Nephron (organoid): ENCODE data around the gene EEF1E1.
"Not testable (repeated sequence)": the region's sequence is repeated elsewhere in the genome, so short reads cannot be mapped to it uniquely, and the experiment has no call there.

Source experiments
- H3K27ac Mint-ChIP-seq, 3 experiments: 2 replicates each; pipeline ENCODE4 v1.8.0; 2020; ENCODE audit warnings: mixed read lengths in 3 of 3, mild to moderate bottlenecking in 2 of 3, moderate library complexity in 1 of 3
- H3K27me3 Mint-ChIP-seq: 2 replicates; pipeline ENCODE4 v1.8.0; 2021; ENCODE audit warnings: low read depth, mild to moderate bottlenecking, moderate library complexity, mixed read lengths
- H3K36me3 Mint-ChIP-seq: 2 replicates; pipeline ENCODE4 v1.8.0; 2020; ENCODE audit warnings: low read depth, mixed read lengths
- H3K4me1 Mint-ChIP-seq: 2 replicates; pipeline ENCODE4 v1.8.0; 2020; ENCODE audit warnings: mixed read lengths
- H3K4me3 Mint-ChIP-seq, 3 experiments: 2 replicates each; pipeline ENCODE4 v1.8.0; 2020; ENCODE audit warnings: mild to moderate bottlenecking in 3 of 3, mixed read lengths in 3 of 3, moderate library complexity in 2 of 3
- H3K9me3 Mint-ChIP-seq: 2 replicates; pipeline ENCODE4 v1.8.0; 2020; ENCODE audit warnings: mixed read lengths
- TF ChIP-seq, protein P1 (sequence below), 3 experiments: fragments of 200-600 bp; sonication (generic); IDR thresholded peaks; one replicate each; pipeline ENCODE4 v1.5.0; 2021; ENCODE audit warnings: antibody characterized with exemption in 3 of 3; ENCODE audit not compliant: unreplicated experiment in 3 of 3

Gene EEF1E1

DNA sequence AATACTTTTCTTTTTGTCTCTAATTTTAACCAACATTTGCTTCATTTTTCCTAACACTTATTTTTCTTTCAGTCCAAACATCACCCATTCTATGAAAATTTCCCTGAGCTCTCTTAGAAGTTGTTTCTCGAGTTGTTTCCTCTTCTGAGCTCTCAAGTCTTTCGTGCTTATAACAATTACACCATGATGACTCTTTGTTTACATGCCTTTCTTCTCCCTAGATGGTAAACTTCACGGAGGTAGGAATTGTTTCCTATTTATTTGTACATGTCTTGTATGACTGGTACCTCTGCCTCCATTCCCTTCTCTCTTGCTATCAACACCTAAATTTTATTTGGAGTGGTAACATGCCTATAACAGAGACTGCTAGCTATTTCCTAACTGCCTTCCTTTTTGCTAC lies 44.6 kb downstream of the EEF1E1 start:
- Mint-ChIP-seq H3K36me3 (peaks cover 35% of the 10 kb centered on the region), H3K9me3 (no peaks in the 10 kb centered on the region), H3K27me3 (no peaks in the 10 kb centered on the region), H3K4me3 (no peak overlapping the region), H3K4me1 (peaks cover 5% of the 10 kb centered on the region), H3K27ac (no peak overlapping the region)
- TF ChIP-seq, protein P1, sequence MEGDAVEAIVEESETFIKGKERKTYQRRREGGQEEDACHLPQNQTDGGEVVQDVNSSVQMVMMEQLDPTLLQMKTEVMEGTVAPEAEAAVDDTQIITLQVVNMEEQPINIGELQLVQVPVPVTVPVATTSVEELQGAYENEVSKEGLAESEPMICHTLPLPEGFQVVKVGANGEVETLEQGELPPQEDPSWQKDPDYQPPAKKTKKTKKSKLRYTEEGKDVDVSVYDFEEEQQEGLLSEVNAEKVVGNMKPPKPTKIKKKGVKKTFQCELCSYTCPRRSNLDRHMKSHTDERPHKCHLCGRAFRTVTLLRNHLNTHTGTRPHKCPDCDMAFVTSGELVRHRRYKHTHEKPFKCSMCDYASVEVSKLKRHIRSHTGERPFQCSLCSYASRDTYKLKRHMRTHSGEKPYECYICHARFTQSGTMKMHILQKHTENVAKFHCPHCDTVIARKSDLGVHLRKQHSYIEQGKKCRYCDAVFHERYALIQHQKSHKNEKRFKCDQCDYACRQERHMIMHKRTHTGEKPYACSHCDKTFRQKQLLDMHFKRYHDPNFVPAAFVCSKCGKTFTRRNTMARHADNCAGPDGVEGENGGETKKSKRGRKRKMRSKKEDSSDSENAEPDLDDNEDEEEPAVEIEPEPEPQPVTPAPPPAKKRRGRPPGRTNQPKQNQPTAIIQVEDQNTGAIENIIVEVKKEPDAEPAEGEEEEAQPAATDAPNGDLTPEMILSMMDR (IDR thresholded peaks at IDR 0.05; ENCODE audit: unreplicated experiment in 3 of 3), result no peak

DNA sequence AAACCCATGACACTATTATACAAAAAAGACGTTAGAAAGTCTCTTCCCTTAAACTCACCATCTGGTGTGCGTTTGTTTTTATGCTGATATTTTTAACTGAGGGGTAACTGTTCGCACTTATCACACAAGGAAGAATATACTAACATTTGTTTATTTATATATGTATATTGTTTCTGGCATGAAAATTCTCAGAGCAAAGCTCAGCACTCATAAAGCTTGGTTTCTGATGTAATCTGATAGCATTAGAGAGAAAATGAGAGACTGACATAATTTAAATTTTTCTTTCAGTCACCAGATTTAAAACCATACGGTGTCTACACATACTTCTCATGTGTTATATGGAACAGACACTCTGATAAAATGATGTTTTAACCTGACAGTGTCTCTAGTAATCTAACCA lies 45.1 kb downstream of the EEF1E1 start:
- Mint-ChIP-seq H3K27me3 (no peaks in the 10 kb centered on the region), H3K36me3 (peaks cover 40% of the 10 kb centered on the region), H3K27ac (no peak overlapping the region), H3K4me1 (peaks cover 5% of the 10 kb centered on the region), H3K4me3 (no peak overlapping the region), H3K9me3 (no peaks in the 10 kb centered on the region)
- TF ChIP-seq, protein P1 (IDR thresholded peaks at IDR 0.05; ENCODE audit: unreplicated experiment in 3 of 3), result no peak

DNA sequence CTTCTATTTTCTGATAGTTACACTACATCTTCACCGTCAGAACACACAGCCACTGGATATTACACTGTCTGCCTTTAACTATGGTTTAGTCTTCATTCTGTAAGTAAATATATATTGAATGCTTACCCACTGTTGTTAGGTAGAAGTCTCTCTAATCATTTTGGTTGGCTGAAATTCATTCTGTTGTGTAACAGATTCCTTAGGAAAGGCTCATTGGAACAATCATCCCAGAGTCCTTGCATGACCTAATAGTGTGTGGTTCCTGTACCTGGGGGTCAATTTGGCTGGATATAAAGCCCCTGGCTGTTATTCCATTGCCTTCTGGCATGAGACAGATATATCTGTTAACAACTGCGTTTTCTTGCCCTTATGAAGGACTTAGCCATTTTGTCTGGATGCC lies 48.1 kb downstream of the EEF1E1 start:
- Mint-ChIP-seq H3K4me3 (no peak overlapping the region), H3K27ac (no peak overlapping the region), H3K27me3 (no peaks in the 10 kb centered on the region), H3K9me3 (peaks cover 3% of the 10 kb centered on the region), H3K36me3 (peaks cover 53% of the 10 kb centered on the region), H3K4me1 (peaks cover 5% of the 10 kb centered on the region)
- TF ChIP-seq, protein P1 (IDR thresholded peaks at IDR 0.05; ENCODE audit: unreplicated experiment in 3 of 3), result no peak

DNA sequence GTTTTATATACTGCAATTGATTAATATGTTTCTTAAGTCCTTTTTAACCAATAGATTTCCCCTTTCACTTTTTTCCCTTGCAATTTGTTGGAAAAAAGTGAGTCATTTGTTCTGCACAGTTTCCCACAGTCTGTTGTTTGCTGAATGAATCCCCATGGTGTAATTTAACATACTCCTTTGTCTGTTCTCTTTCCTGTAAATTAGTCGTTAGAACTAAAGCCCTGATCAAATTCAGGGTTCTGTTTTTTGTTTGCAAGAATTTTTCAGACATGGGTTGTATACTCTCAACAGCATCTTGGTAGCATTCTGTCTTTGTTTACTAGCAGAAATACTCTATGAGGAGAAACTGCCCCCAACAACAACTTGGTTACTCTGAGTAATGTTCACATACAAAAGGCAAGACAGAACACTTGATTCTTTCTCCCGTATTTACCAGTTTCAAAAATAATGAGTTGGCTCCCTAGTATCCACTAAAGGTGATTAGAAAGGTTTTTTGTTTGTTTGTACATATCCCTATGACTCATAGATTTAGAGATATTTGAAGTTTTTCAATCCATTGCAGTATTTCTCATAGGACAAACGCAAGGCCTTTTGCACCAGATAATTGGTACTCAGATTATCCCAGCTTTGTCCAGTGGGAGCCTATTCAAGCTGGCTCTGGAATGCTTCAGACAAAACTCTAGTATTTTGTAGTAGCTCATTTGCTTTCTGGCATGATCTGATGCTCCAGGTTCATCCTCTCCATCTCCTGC lies 54.6 kb downstream of the EEF1E1 start:
- no peak overlapping the region for H3K4me3 Mint-ChIP-seq
- H3K4me1 Mint-ChIP-seq, result no peaks in the 10 kb centered on the region
- peaks cover 14% of the 10 kb centered on the region for H3K9me3 Mint-ChIP-seq
- TF ChIP-seq, protein P1 (IDR thresholded peaks at IDR 0.05; ENCODE audit: unreplicated experiment in 3 of 3), result no peak
- H3K27me3 Mint-ChIP-seq, result no peaks in the 10 kb centered on the region
- H3K27ac Mint-ChIP-seq, result peak overlapping the region in 2 of 3 experiments; percentile 21 to 58
- H3K36me3 Mint-ChIP-seq, result peaks cover 83% of the 10 kb centered on the region

DNA sequence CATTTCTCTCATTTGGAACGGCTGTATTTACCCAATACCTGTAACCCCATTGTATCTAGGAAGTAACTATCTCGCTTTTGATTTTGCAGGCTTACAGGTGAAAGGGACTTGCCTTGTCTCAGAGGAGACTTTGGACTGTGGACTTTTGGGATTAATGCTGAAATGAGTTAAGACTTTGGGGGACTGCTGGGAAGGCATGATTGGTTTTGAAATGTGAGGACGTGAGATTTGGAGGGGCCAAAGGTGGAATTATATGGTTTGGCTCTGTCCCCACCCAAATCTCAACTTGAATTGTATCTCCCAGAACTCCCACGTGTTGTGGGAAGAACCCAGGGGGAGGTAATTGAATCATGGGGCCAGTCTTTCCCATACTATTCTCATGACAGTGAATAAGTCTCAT lies 56.6 kb downstream of the EEF1E1 start:
- Mint-ChIP-seq H3K9me3 (peaks cover 14% of the 10 kb centered on the region), H3K36me3 (peaks cover 82% of the 10 kb centered on the region)
- not testable (repeated sequence) for H3K27ac Mint-ChIP-seq, H3K4me1 Mint-ChIP-seq, H3K27me3 Mint-ChIP-seq, H3K4me3 Mint-ChIP-seq

DNA sequence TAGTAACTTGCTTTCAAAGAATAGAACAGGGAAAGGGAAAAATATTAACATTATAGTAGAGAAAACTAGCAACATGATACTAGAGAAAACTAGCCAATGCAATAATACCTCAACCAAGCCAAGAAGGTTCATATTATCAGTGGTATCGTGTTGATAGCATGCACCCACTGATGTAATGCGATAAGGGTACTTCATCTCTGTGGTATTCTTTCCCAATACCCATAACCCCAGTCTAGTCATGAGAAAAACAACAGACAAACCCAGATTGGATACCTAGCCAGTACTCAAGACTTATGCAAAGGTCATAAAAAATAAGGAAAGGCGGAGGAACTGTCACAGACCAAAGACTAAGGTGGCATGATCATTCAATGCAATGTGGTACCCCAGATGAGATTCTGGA lies 59.1 kb downstream of the EEF1E1 start:
- peaks cover 13% of the 10 kb centered on the region for H3K9me3 Mint-ChIP-seq
- no peaks in the 10 kb centered on the region for H3K27me3 Mint-ChIP-seq
- no peak overlapping the region for H3K27ac Mint-ChIP-seq
- no peak overlapping the region for H3K4me3 Mint-ChIP-seq
- TF ChIP-seq, protein P1 (IDR thresholded peaks at IDR 0.05; ENCODE audit: unreplicated experiment in 3 of 3), result no peak
- peaks cover 89% of the 10 kb centered on the region for H3K36me3 Mint-ChIP-seq
- H3K4me1 Mint-ChIP-seq, result no peaks in the 10 kb centered on the region
